Left ventricle myocardium superior (tissue), 1 donor: ENCODE measurements around the gene PHLDB2. TPM values are rescaled to one million over a fixed set of nuclear protein-coding genes. Genes with fewer than 3 reads are reported as not detected.
A peak's percentile ranks its signal among the peaks of the same experiment; 100 is the strongest.

ENCODE experiments used
- ATAC-seq: fragments of 200-7000 bp; cut with Tn5 transposase; one replicate; pipeline ENCODE4 v1.9.1; 2020; ENCODE audit warnings: mild to moderate bottlenecking, moderate library complexity
- DNase-seq: peaks from one replicate; pipeline ENCODE4 v3.0.0-alpha.2; 2020
- intact Hi-C: fragments of 100-400 bp; cut with micrococcal nuclease; formaldehyde crosslinking; loops from one replicate; pipeline ENCODE4 v1.11.0; 2022
- total RNA-seq: library from RNA; stranded (reverse); fragmentation: NEBNext Ultra II Directional; extraction: Animal tissue kit (Norgen Biotek cat#: 25700); gene quantifications from one replicate; pipeline ENCODE4 v1.2.1, GENCODE V29; 2021
- donor health status: DM: no; HTN: yes; CAD: no; lungs with severe emphysema.

Gene PHLDB2
- total RNA-seq, 1 donor from 2014 or later, result 128 TPM

DNA sequence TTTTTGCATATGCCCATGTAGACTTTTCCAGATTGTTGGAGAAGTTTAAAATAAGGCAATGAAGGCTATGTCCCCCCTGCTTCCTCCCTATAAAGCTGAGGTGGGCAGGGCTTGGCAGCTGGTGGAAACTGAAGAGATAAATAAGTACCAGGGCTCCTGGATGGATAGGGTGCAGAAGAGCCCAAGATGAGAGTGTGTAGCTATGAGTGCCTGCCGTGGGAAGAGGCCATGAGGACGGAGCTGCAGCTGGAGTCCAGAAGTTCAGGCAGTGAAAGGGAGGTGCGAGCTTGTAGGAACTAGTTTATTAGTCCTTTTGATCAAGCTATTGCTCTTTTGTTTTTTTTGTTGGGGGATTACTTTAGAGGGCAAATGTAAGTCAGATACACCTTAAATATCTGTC lies 52.4 kb downstream of the PHLDB2 start:
- no peak for DNase-seq
- intact Hi-C loops, result no loop called here
- peak; percentile 68 for ATAC-seq

- ATAC-seq (no peak), DNase-seq (no peak)
- intact Hi-C loops, result no loop called here
These were observed 54.2 kb downstream of the PHLDB2 start for GRCh38 chr3:111913163-111913763.

- intact Hi-C loops, result no loop called here
- ATAC-seq (peak; percentile 60), DNase-seq (no peak)
These were observed 56.8 kb downstream of the PHLDB2 start for GRCh38 chr3:111915905-111916304.

GRCh38 chr3:111917300-111917699 lies 58.2 kb downstream of the PHLDB2 start:
- DNase-seq, result no peak
- intact Hi-C loops, result no loop called here
- ATAC-seq, result peak; percentile 59

- intact Hi-C loops, result no loop called here
- no peak for DNase-seq
- no peak for ATAC-seq
These were observed 60.5 kb downstream of the PHLDB2 start for GRCh38 chr3:111919370-111920065.

- DNase-seq (no peak), ATAC-seq (no peak)
- intact Hi-C loops, result no loop called here
These were observed 62.1 kb downstream of the PHLDB2 start for GRCh38 chr3:111921181-111921580.

GRCh38 chr3:111923095-111923771 lies 64.2 kb downstream of the PHLDB2 start:
- no peak for ATAC-seq
- intact Hi-C loops, result no loop called here
- DNase-seq, result no peak

DNA sequence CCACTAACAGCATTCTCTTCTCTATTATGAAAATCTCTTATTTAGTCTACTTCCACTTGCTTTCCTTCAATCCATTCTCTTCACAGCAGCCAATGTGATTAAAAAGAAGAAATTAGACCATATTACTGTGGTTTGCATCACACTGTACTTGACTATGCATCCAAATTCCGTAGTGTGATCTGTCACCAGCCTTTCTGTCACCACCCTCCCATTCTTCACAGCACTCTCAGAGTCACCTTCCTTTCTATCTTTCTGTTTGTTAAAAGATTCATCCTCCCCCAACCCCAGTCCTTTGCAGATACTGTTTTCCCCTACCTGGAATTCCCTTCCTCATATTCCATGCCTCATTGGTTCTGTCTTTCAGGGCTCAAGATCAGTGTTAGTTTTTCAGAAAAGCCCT lies 64.7 kb downstream of the PHLDB2 start:
- DNase-seq, result no peak
- intact Hi-C loops, result no loop called here
- peak; percentile 3 for ATAC-seq

GRCh38 chr3:111924283-111924682 lies 65.2 kb downstream of the PHLDB2 start:
- peak; percentile 76 for DNase-seq
- intact Hi-C loops, result no loop called here
- ATAC-seq, result peak; percentile 98

DNA sequence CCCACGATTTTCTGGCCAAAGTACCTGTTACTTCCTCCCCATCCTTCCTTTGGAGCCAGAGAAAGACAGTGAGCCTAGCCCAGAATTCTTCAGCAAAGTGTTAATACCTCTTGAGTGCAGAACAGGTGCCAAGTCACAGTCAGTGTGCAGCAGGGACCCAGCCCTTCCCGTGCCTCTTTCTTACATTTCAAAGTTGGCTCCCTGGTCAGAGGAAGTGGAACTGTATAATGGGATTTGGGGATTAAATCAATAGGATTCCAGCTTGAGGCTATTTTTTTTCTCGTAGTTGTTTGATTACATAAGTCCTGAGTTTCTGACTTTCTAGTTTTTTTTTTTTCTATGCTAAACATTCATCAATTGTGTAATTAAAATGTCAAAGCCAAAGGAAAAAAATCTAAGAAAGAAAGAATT lies 67.2 kb downstream of the PHLDB2 start:
- intact Hi-C loops, result no loop called here
- peak; percentile 28 for ATAC-seq

GRCh38 chr3:111928613-111929012 lies 69.5 kb downstream of the PHLDB2 start:
- DNase-seq (no peak), ATAC-seq (no peak)
- intact Hi-C loops, result no loop called here

More for the DNA sequence above, 67.2 kb downstream of the PHLDB2 start:
- DNase-seq, result no peak

DNA sequence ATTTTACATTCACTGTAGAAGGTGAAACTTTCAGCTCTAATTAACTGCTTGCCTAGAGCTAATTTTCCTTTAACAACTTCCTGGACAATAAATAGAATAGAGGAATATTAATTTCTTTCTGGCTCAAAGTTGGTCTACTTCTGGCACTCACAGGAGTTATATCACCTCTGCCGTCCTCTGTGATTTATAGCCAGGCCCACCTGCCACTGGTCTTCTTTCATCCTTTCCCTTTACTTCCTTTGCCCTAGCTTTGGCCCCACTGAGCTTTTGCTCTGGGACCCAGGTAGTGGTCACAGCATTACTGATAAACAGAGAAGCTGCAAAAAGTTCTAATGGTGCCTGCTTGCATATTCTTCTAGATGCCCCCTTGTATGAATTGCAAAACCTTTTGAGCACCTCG lies 70.4 kb downstream of the PHLDB2 start:
- no peak for ATAC-seq

DNA sequence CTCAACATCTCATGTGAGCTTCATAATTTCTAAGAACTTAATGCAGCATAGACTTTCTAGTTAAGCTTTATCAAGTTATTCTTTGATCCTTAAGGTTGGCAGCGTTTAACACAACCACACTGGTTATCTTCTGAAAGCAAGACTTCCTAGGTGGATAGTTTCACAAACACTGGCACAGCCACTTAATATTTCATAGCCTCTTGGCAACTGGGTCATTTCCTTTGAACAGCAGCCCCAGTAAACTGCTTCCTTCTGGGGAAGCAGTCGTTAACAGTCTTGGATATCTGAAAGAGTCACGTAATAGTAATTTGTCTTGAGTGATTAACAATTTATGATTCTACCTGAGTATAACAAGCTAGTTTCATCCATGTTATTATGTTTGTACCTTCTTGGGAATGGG lies 73.9 kb downstream of the PHLDB2 start:
- DNase-seq (no peak), ATAC-seq (peak; percentile 38)
- intact Hi-C loops, result no loop called here

More for the DNA sequence above, 70.4 kb downstream of the PHLDB2 start:
- intact Hi-C loops, result no loop called here
- DNase-seq, result no peak

GRCh38 chr3:111936191-111936841 lies 77.3 kb downstream of the PHLDB2 start:
- intact Hi-C loops, result no loop called here
- DNase-seq, result no peak
- no peak for ATAC-seq

DNA sequence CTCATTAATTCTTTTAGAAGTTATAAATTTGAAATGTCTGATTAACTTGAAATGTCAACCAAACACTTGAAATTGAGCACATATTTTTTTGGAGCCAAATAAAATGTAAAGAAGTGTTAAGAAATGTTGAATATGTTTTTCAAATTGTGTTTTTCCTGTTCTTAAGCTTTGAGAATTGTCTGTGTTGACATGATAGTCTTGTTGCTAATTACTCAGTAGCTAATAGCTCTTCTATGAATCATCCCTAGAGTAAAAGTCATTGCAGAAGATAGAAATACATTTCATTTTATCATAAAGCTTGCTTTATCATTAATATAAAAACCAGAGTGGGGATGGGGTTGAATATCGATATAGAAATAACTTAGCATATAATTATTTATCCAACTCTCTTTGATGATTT lies 77.9 kb downstream of the PHLDB2 start:
- intact Hi-C loops, result no loop called here
- DNase-seq (no peak), ATAC-seq (no peak)

GRCh38 chr3:111937871-111938270 lies 78.8 kb downstream of the PHLDB2 start:
- ATAC-seq (no peak), DNase-seq (no peak)
- intact Hi-C loops, result no loop called here

GRCh38 chr3:111939873-111940272 lies 80.8 kb downstream of the PHLDB2 start:
- intact Hi-C loops, result no loop called here
- ATAC-seq (no peak), DNase-seq (no peak)

- intact Hi-C loops, result no loop called here
- DNase-seq (no peak), ATAC-seq (no peak)
These were observed 84.5 kb downstream of the PHLDB2 start for GRCh38 chr3:111943533-111943932.

DNA sequence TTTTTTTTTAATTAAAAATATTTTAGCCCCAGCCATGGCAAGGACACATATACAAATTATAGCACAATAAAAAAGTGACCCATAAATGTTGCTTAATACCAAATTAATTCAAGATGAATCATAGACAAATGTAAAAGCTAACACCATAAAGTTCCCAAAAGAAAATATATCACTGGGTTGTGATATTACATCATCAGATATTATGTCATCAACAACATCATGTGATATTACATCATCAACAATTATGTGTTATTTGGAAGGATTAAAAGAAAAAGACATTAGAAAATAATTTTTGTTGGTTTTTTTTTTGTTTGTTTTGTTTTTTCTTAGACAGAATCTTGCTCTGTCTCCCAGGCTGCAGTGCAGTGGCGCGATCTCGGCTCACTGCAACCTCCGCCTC lies 85.3 kb downstream of the PHLDB2 start:
- intact Hi-C loops, result no loop called here
- ATAC-seq, result no peak

GRCh38 chr3:111947231-111947630 lies 88.2 kb downstream of the PHLDB2 start:
- DNase-seq (no peak), ATAC-seq (no peak)
- intact Hi-C loops, result no loop called here

More for the DNA sequence above, 85.3 kb downstream of the PHLDB2 start:
- no peak for DNase-seq
